IMR-90 (cell line): Measurements from ENCODE around the gene ALKBH2. TPM values are rescaled to one million over a fixed set of nuclear protein-coding genes. Genes with fewer than 3 reads are reported as not detected.

ENCODE experiments used
- ATAC-seq: fragments of 200-7000 bp; cut with Tn5 transposase; 2 replicates; pipeline ENCODE4 v1.9.1; 2020; ENCODE audit warnings: low read depth, mild to moderate bottlenecking, moderate library complexity
- BruUV-seq: library from RNA; stranded (reverse); fragments of 400-500 nt; replicated peaks from 2 replicates; lab custom pipeline; 2021; lab: Mats Ljungman, UMichigan
- CTCF ChIA-PET: fragments of 300-600 bp; formaldehyde crosslinking; extraction: SDS; loops from one replicate; lab custom pipeline; 2021; ENCODE audit warnings: antibody characterized with exemption; lab: Yijun Ruan, JAX
- POLR2A ChIA-PET: fragments of 300-600 bp; sonication (Branson Sonifier 250); formaldehyde crosslinking; loops from one replicate; lab custom pipeline; 2022; ENCODE audit warnings: antibody characterized with exemption; ENCODE audit not compliant: unreplicated experiment; lab: Charles Lee
- DNase-seq: peaks from one replicate; pipeline ENCODE4 v3.0.0; 2013
- H2AFZ ChIP-seq: replicated peaks from 2 replicates; pipeline ENCODE3; 2013; ENCODE audit warnings: low read length, mild to moderate bottlenecking; ENCODE audit not compliant: poor library complexity
- H2AK5ac ChIP-seq: 2 replicates; pipeline ENCODE4 v1.6.1; 2013; ENCODE audit warnings: low read depth, low read length, inconsistent platforms
- H2AK9ac ChIP-seq: replicated peaks from 2 replicates; pipeline ENCODE3; 2013; ENCODE audit warnings: mild to moderate bottlenecking, low read depth, low read length, moderate library complexity; ENCODE audit not compliant: poor library complexity
- H2BK120ac ChIP-seq: 2 replicates; pipeline ENCODE4 v1.6.1; 2013; ENCODE audit warnings: low read depth, low read length, inconsistent platforms
- H2BK15ac ChIP-seq: 3 replicates; pipeline ENCODE4 v1.6.1; 2013; ENCODE audit warnings: low read depth, low read length, inconsistent platforms
- H2BK20ac ChIP-seq: 2 replicates; pipeline ENCODE4 v1.6.1; 2013; ENCODE audit warnings: low read depth, mild to moderate bottlenecking, inconsistent platforms, low read length, moderate library complexity
- H2BK5ac ChIP-seq: 2 replicates; pipeline ENCODE4 v1.6.1; 2013; ENCODE audit warnings: mild to moderate bottlenecking, low read depth, low read length, inconsistent platforms; ENCODE audit not compliant: poor library complexity, severe bottlenecking
- H3K14ac ChIP-seq: replicated peaks from 2 replicates; pipeline ENCODE4 v1.6.1; 2013; ENCODE audit warnings: low read depth, low read length, inconsistent platforms
- H3K18ac ChIP-seq: 2 replicates; pipeline ENCODE4 v1.6.1; 2013; ENCODE audit warnings: low read depth, low read length, control low read depth
- H3K23ac ChIP-seq: 2 replicates; pipeline ENCODE4 v1.6.1; 2013; ENCODE audit warnings: low read depth, low read length, inconsistent platforms
- H3K27ac ChIP-seq: 2 replicates; pipeline ENCODE4 v1.5.1; 2013; ENCODE audit warnings: mild to moderate bottlenecking, control low read depth, low read length; ENCODE audit not compliant: insufficient read depth
- H3K27me3 ChIP-seq: 2 replicates; pipeline ENCODE4 v1.6.1; 2013; ENCODE audit warnings: low read length; ENCODE audit not compliant: control insufficient read depth, insufficient read depth
- H3K36me3 ChIP-seq: 2 replicates; pipeline ENCODE4 v1.6.1; 2013; ENCODE audit warnings: low read length, mixed read lengths; ENCODE audit not compliant: control insufficient read depth, insufficient read depth
- H3K4ac ChIP-seq: 2 replicates; pipeline ENCODE4 v1.6.1; 2013; ENCODE audit warnings: low read depth, low read length, inconsistent platforms
- H3K4me1 ChIP-seq: 2 replicates; pipeline ENCODE4 v1.6.1; 2013; ENCODE audit warnings: low read length, mixed read lengths; ENCODE audit not compliant: control insufficient read depth, insufficient read depth
- H3K4me2 ChIP-seq: 2 replicates; pipeline ENCODE4 v1.6.1; 2013; ENCODE audit warnings: low read depth, mild to moderate bottlenecking, control low read depth, low read length, moderate library complexity
- H3K4me3 ChIP-seq: 2 replicates; pipeline ENCODE4 v1.5.1; 2013; ENCODE audit warnings: low read depth, mild to moderate bottlenecking, control low read depth, low read length, moderate library complexity; ENCODE audit not compliant: insufficient read depth
- H3K56ac ChIP-seq: 2 replicates; pipeline ENCODE4 v1.6.1; 2013; ENCODE audit warnings: low read length, inconsistent platforms; ENCODE audit not compliant: insufficient read depth; ENCODE audit errors: extremely low read depth
- H3K79me1 ChIP-seq, 2 experiments: 2 replicates each; pipeline ENCODE4 v1.6.1; 2013; ENCODE audit warnings: low read length in 2 of 2, inconsistent platforms in 1 of 2, low read depth in 1 of 2
- H3K9ac ChIP-seq: 2 replicates; pipeline ENCODE4 v1.6.1; 2013; ENCODE audit warnings: low read depth, low read length, control low read depth
- H3K9me1 ChIP-seq: 2 replicates; pipeline ENCODE4 v1.6.1; 2013; ENCODE audit warnings: low read length, inconsistent platforms; ENCODE audit not compliant: insufficient read depth
- H3K9me3 ChIP-seq: 2 replicates; pipeline ENCODE4 v1.6.1; 2013; ENCODE audit warnings: low read length; ENCODE audit not compliant: control insufficient read depth, insufficient read depth
- H4K20me1 ChIP-seq: 2 replicates; pipeline ENCODE4 v1.6.1; 2013; ENCODE audit warnings: low read length, inconsistent platforms; ENCODE audit not compliant: insufficient read depth
- H4K5ac ChIP-seq: 2 replicates; pipeline ENCODE4 v1.6.1; 2013; ENCODE audit warnings: mild to moderate bottlenecking, low read depth, low read length, control low read depth
- H4K8ac ChIP-seq, 2 experiments: 2 replicates each; pipeline ENCODE4 v1.6.1; 2013; ENCODE audit warnings: low read depth in 2 of 2, low read length in 2 of 2, control low read depth in 1 of 2, inconsistent platforms in 1 of 2
- H4K91ac ChIP-seq: 2 replicates; pipeline ENCODE4 v1.6.1; 2013; ENCODE audit warnings: low read depth, low read length, inconsistent platforms; ENCODE audit not compliant: insufficient read depth
- CTCF ChIP-seq: conservative IDR thresholded peaks from 2 replicates; pipeline ENCODE4 v1.5.1; 2012; ENCODE audit warnings: mild to moderate bottlenecking, low read depth, low read length, improper control_type of control experiment
- ELK1 ChIP-seq: fragments of 150-350 bp; IDR thresholded peaks from 2 replicates; pipeline ENCODE4 v1.6.1; 2016; ENCODE audit warnings: low read depth, mild to moderate bottlenecking, low read length, moderate library complexity, borderline replicate concordance
- MXI1 ChIP-seq: IDR thresholded peaks from 2 replicates; pipeline ENCODE4 v1.6.1; 2012; ENCODE audit warnings: low read depth, mild to moderate bottlenecking, low read length, moderate library complexity, borderline replicate concordance
- POLR2A ChIP-seq: IDR thresholded peaks from 2 replicates; pipeline ENCODE4 v1.6.1; 2012; ENCODE audit warnings: mild to moderate bottlenecking, low read depth, low read length
- WGBS, 2 experiments: methylation state at CpG; one replicate each; pipeline versions ENCODE4 v1.1.5 to v1.1.7; 2013; ENCODE audit warnings: missing lambda C conversion rate in 2 of 2; ENCODE audit not compliant: insufficient read length in 1 of 2; ENCODE audit errors: extremely low coverage in 2 of 2; 5-methylcytosine and 5-hydroxymethylcytosine counted together
- dilution Hi-C: fragments of 300-500 bp; cut with HindIII; formaldehyde crosslinking; loops from one replicate; pipeline ENCODE4 v1.14.3; 2018; ENCODE audit warnings: low sequenced_read_pairs; ENCODE audit not compliant: unreplicated experiment
- in situ Hi-C: fragments of 300-500 bp; cut with MboI; formaldehyde crosslinking; loops from 3 replicates; pipeline ENCODE4 v1.14.3; 2019; ENCODE audit warnings: low sequenced_read_pairs, inconsistent platforms, mixed read lengths
- intact Hi-C: fragments of 100-400 bp; cut with micrococcal nuclease; formaldehyde crosslinking; loops from 2 replicates; pipeline ENCODE4 v1.10.0; 2022
- polyA plus RNA-seq, 3 experiments: library from polyadenylated mRNA; depleted of rRNA; stranded (reverse); fragments of >200 nt; gene quantifications; 2 replicates each; pipeline ENCODE4 v1.2.3, GENCODE V29; 2012; ENCODE audit warnings: low replicate concordance in 1 of 3
- total RNA-seq: library from RNA; depleted of rRNA; stranded (reverse); fragments of >200 nt; gene quantifications from 2 replicates; pipeline ENCODE4 v1.2.3, GENCODE V29; 2012

Gene ALKBH2
- total and polyA plus RNA-seq, 2 of the 4 experiments (the other 2 are of a cell fraction), result 14.9 to 17.8 TPM

GRCh38 chr12:109105176-109105575, 11.9 kb upstream of the ALKBH2 start:
- Histone ChIP-seq H3K4me1 (no peaks in the 10 kb centered on the region), H3K27me3 (no peaks in the 10 kb centered on the region), H2AFZ (no peak overlapping the region), H4K5ac (no peak overlapping the region), H3K9ac (no peak overlapping the region), H3K4ac (no peak overlapping the region), H2BK15ac (no peak overlapping the region), H2AK5ac (no peak overlapping the region), H2AK9ac (no peak overlapping the region), H3K23ac (no peak overlapping the region), H4K20me1 (no peaks in the 10 kb centered on the region), H2BK120ac (no peak overlapping the region), H2BK20ac (no peak overlapping the region), H4K91ac (no peak overlapping the region), H3K18ac (no peak overlapping the region), H3K14ac (no peak overlapping the region), H3K4me3 (no peak overlapping the region), H3K36me3 (peaks cover 41% of the 10 kb centered on the region), H3K9me1 (0 out of 2 replicates have a peak, but pooled peaks cover 8% of the 10 kb centered on the region), H3K56ac (no peak overlapping the region), H4K8ac (no peak overlapping the region), H3K4me2 (no peak overlapping the region), H3K9me3 (no peaks in the 10 kb centered on the region), H3K79me1 (peaks cover 3 to 15% of the 10 kb centered on the region in 2 experiments; a peak in 2 of 4 replicates), H2BK5ac (no peak overlapping the region), H3K27ac (no peak overlapping the region)
- in situ Hi-C loops (no loop called here), intact Hi-C loops (no loop called here), dilution Hi-C loops (no loop called here)
- ChIA-PET CTCF (no interaction called here), POLR2A (no interaction called here)
- DNase-seq, result no peak
- no TSS peak for BruUV-seq
- no peak for TF ChIP-seq CTCF
- no peak for TF ChIP-seq POLR2A
- no peak for TF ChIP-seq MXI1
- no peak for TF ChIP-seq ELK1
- WGBS, 2 experiments, result no CpG with 5 or more reads among the region's 5 CpGs
- ATAC-seq, result no peak
